ENCODE results near the gene RFXANK. TPM values are rescaled to one million over a fixed set of nuclear protein-coding genes. Genes with fewer than 3 reads are reported as not detected.

The RFXANK gene
- total RNA-seq, 1 donor from 2014 or later, result 91.1 TPM

- peaks cover 6% of the 10 kb centered on the region for H3K79me2 ChIP-seq (ENCODE audit: insufficient read depth, low read length)
- no peak overlapping the region for H3K4me3 Mint-ChIP-seq (ENCODE audit: unreplicated experiment)
- H2AFZ ChIP-seq (ENCODE audit: low read depth, low read length), result no peak overlapping the region
Measured at GRCh38 chr19:19205416-19206410, 13.7 kb downstream of the RFXANK start.

GRCh38 chr19:19206938-19207337 lies 14.9 kb downstream of the RFXANK start:
- H3K4me1 Mint-ChIP-seq (ENCODE audit: low read depth, unreplicated experiment), result no peaks in the 10 kb centered on the region
- Histone ChIP-seq H2AFZ (ENCODE audit: low read depth, low read length) (no peak overlapping the region), H3K4me1 (ENCODE audit: insufficient read depth, low read length) (peaks cover 8% of the 10 kb centered on the region), H3K27me3 (ENCODE audit: insufficient read depth, low read length) (peaks cover 11% of the 10 kb centered on the region), H3K9me3 (ENCODE audit: insufficient read depth, low read depth, low read length) (no peaks in the 10 kb centered on the region), H3K9ac (ENCODE audit: low read length) (no peak overlapping the region), H4K20me1 (ENCODE audit: insufficient read depth, low read length) (no peaks in the 10 kb centered on the region), H3K79me2 (ENCODE audit: insufficient read depth, low read length) (peaks cover 6% of the 10 kb centered on the region), H3K27ac (ENCODE audit: low read depth, low read length) (no peak overlapping the region), H3K36me3 (ENCODE audit: insufficient read depth, low read length) (no peaks in the 10 kb centered on the region), H3K4me2 (ENCODE audit: low read length) (no peak overlapping the region), H3K4me3 (ENCODE audit: insufficient read depth, low read depth, low read length) (no peak overlapping the region)
- peaks cover 6% of the 10 kb centered on the region for H3K9me3 Mint-ChIP-seq (ENCODE audit: unreplicated experiment)
- H3K36me3 Mint-ChIP-seq (ENCODE audit: low read depth, unreplicated experiment), result peaks cover 10% of the 10 kb centered on the region
- no peak overlapping the region for H3K4me3 Mint-ChIP-seq (ENCODE audit: unreplicated experiment)
- H3K27me3 Mint-ChIP-seq (ENCODE audit: low read depth, unreplicated experiment), result peaks cover 40% of the 10 kb centered on the region
- TF ChIP-seq EZH2 (IDR thresholded peaks at IDR 0.05; ENCODE audit: insufficient read depth, low read length), result no peak
- no peak for TF ChIP-seq CTCF (IDR thresholded peaks at IDR 0.05; ENCODE audit: insufficient read depth, low read depth, low read length)
- H3K27ac Mint-ChIP-seq (ENCODE audit: unreplicated experiment), result peak overlapping the region; percentile 0
- DNase-seq (ENCODE audit: low read depth) (no peak), FAIRE-seq (no peak)

More at GRCh38 chr19:19205416-19206410, 13.7 kb downstream of the RFXANK start:
- Histone ChIP-seq H4K20me1 (ENCODE audit: insufficient read depth, low read length) (no peaks in the 10 kb centered on the region), H3K4me3 (ENCODE audit: insufficient read depth, low read depth, low read length) (no peak overlapping the region), H3K4me2 (ENCODE audit: low read length) (no peak overlapping the region), H3K4me1 (ENCODE audit: insufficient read depth, low read length) (peaks cover 8% of the 10 kb centered on the region), H3K9me3 (ENCODE audit: insufficient read depth, low read depth, low read length) (no peaks in the 10 kb centered on the region), H3K9ac (ENCODE audit: low read length) (no peak overlapping the region), H3K27ac (ENCODE audit: low read depth, low read length) (no peak overlapping the region), H3K27me3 (ENCODE audit: insufficient read depth, low read length) (peaks cover 4% of the 10 kb centered on the region), H3K36me3 (ENCODE audit: insufficient read depth, low read length) (no peaks in the 10 kb centered on the region)
- H3K36me3 Mint-ChIP-seq (ENCODE audit: low read depth, unreplicated experiment), result peaks cover 10% of the 10 kb centered on the region
- TF ChIP-seq CTCF (IDR thresholded peaks at IDR 0.05; ENCODE audit: insufficient read depth, low read depth, low read length) (no peak), EZH2 (IDR thresholded peaks at IDR 0.05; ENCODE audit: insufficient read depth, low read length) (no peak)
- no peak for DNase-seq (ENCODE audit: low read depth)
- no peak for FAIRE-seq
- peaks cover 6% of the 10 kb centered on the region for H3K9me3 Mint-ChIP-seq (ENCODE audit: unreplicated experiment)
- H3K4me1 Mint-ChIP-seq (ENCODE audit: low read depth, unreplicated experiment), result no peaks in the 10 kb centered on the region
- H3K27me3 Mint-ChIP-seq (ENCODE audit: low read depth, unreplicated experiment), result peaks cover 31% of the 10 kb centered on the region
- H3K27ac Mint-ChIP-seq (ENCODE audit: unreplicated experiment), result no peak overlapping the region

Data from astrocyte (in vitro differentiated cells and primary cell).